LNCAP (cell line): Measurements from ENCODE around the gene STRIP1.

Experiments used
- CTCF ChIP-seq: fragments of 450-650 bp; IDR thresholded peaks from 2 replicates; pipeline ENCODE4 v1.5.1; 2017; ENCODE audit warnings: mild to moderate bottlenecking

STRIP1 gene

GRCh38 chr1:110068646-110069403 lies 34.4 kb downstream of the STRIP1 start:
- no peak for TF ChIP-seq CTCF

- TF ChIP-seq CTCF, result no peak
Measured at GRCh38 chr1:110069404-110070281, 35.2 kb downstream of the STRIP1 start.

GRCh38 chr1:110070282-110070669 lies 35.9 kb downstream of the STRIP1 start:
- no peak for TF ChIP-seq CTCF

GRCh38 chr1:110070671-110071242 lies 36.3 kb downstream of the STRIP1 start, which contains the start of gene ALX3:
Gene ALX3, minus strand, starts transcription at chr1:110070672. Its CDS starts 60 bp downstream, at chr1:110070612.
- no peak for TF ChIP-seq CTCF

GRCh38 chr1:110074166-110074565 lies 39.7 kb downstream of the STRIP1 start:
- TF ChIP-seq CTCF, result no peak

- TF ChIP-seq CTCF, result no peak
Measured at GRCh38 chr1:110076789-110077500, 42.5 kb downstream of the STRIP1 start.

GRCh38 chr1:110081061-110081460 lies 46.6 kb downstream of the STRIP1 start:
- TF ChIP-seq CTCF, result no peak
